Peyer's patch (tissue), 4 donors: ENCODE data around the gene STAMBP.

Source experiments
- CTCF ChIP-seq, 6 experiments: fragments of 450-650 bp in 4 of 6; fragments of 200-600 bp in 2 of 6; sonication (generic) in 1 of 6; IDR thresholded peaks; one replicate each; pipeline ENCODE4 v1.5.1; 2017 to 2019; ENCODE audit warnings: antibody characterized with exemption in 6 of 6, mild to moderate bottlenecking in 3 of 6, moderate library complexity in 1 of 6
- POLR2A ChIP-seq, 2 donors: fragments of 450-650 bp; IDR thresholded peaks; one replicate each; pipeline ENCODE4 v1.5.1; 2017; ENCODE audit warnings: antibody characterized with exemption in 2 of 2, mild to moderate bottlenecking in 2 of 2, moderate library complexity in 2 of 2

- TF ChIP-seq CTCF (IDR thresholded peaks at IDR 0.05) (no peak), POLR2A (IDR thresholded peaks at IDR 0.05) (no peak)
Measured at GRCh38 chr2:73811878-73812277, 16.9 kb upstream of the STAMBP start.
